Activated CD8-positive, alpha-beta memory T cell treated with anti-CD3 and anti-CD28 coated beads for 36 hours (primary cell): Measurements from ENCODE around the gene LIPH. TPM values are rescaled to one million over a fixed set of nuclear protein-coding genes. Genes with fewer than 3 reads are reported as not detected.

ENCODE experiments used
- CTCF ChIA-PET: fragments of 350-600 bp; sonication (Branson Sonifier 250); formaldehyde crosslinking; loops from one replicate; lab custom pipeline; 2021; ENCODE audit warnings: antibody characterized with exemption; lab: Charles Lee
- POLR2A ChIA-PET: fragments of 350-600 bp; sonication (Branson Sonifier 250); formaldehyde crosslinking; loops from one replicate; lab custom pipeline; 2021; ENCODE audit warnings: antibody characterized with exemption; lab: Charles Lee
- total RNA-seq, 2 experiments: library from RNA; stranded (reverse); gene quantifications; one replicate each; pipeline ENCODE4 v1.2.3, GENCODE V29; 2021

LIPH gene
- total RNA-seq, 2 experiments from 2014 or later = not detected

DNA sequence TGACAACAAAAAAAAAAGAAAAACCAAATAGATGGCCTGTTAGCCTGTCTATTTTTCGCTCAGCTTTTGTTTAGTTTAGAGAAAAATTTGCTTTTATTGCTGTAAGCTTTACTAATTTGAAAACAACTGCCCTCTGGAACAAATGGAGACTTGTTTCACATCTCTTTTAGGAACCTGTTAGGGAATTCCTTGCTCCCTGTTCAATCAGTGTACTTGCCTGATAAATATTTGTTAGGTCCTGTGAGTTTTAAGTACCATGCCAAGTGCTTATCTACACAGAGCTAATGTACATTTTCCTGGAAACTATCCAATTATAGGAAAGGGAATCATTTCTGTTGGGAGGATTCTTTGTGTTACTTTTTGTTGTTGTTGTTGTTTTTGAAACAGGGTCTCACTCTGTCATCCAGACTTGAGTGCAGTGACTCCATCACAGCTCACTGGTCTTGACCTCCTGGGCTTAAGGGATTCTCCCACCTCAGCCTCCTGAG lies 3.5 kb upstream of the LIPH start:
- ChIA-PET CTCF (interaction anchor here (0.5 kb wide), 1 partner anchor 32 kb away, joined by 3 read pairs; no protein-coding TSS in a partner anchor), POLR2A (no interaction called here)

- CTCF ChIA-PET = no interaction called here
- POLR2A ChIA-PET = no interaction called here
These were observed 2.7 kb upstream of the LIPH start for GRCh38 chr3:185555101-185555501.

- ChIA-PET POLR2A (no interaction called here), CTCF (no interaction called here)
These were observed 2.7 kb downstream of the LIPH start for GRCh38 chr3:185549651-185550111.

DNA sequence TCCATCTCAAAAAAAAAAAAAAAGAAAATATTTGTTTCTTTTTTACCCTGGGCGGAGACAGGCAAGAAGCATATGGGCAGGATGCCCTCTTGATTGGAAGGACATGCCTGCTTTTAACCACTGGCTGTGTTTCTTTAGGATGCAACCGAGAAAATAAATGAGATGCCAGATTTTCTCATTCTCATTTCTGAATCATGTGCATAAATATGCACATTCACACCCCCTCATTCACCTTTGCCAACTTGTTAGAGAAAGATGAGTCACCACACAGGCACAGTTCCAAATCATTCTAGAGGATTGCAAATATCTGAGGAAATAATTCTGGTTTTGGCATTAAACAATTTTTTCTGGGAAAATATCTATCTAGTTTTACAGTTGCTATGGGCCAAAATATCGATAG lies 3.3 kb downstream of the LIPH start:
- CTCF ChIA-PET = no interaction called here
- POLR2A ChIA-PET = no interaction called here

GRCh38 chr3:185540695-185541094 lies 11.7 kb downstream of the LIPH start:
- POLR2A ChIA-PET = no interaction called here
- CTCF ChIA-PET = interaction anchor here (0.7 kb wide), 1 partner anchor 747 kb away, joined by 3 read pairs; no protein-coding TSS in a partner anchor

DNA sequence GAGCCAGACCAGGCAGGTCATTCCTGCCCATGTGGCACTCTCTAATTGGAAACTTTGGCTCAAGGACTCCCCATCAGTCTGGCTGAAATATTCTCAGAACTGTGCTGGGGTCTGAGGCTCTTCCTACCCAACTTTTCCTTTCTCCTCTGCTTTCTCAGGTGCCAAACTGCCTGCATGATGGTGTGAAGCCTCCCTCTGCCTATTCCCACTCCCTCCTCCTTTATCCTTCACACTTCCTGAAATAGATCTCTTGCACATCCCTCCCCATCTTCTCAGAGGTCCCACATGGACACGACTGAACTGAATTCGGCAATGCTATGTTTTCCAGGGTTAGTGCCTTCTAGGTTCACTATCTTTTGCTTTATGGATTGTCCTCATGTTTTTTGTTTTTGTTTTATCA lies 12.5 kb downstream of the LIPH start:
- CTCF ChIA-PET = interaction anchor here (0.7 kb wide), 1 partner anchor 746 kb away, joined by 3 read pairs; no protein-coding TSS in a partner anchor

GRCh38 chr3:185537369-185537970 lies 14.9 kb downstream of the LIPH start:
- ChIA-PET CTCF (interaction anchor here (0.6 kb wide), 1 partner anchor 23 kb away, joined by 4 read pairs; no protein-coding TSS in a partner anchor), POLR2A (no interaction called here)

More for the DNA sequence above, 12.5 kb downstream of the LIPH start:
- POLR2A ChIA-PET = no interaction called here

- CTCF ChIA-PET = no interaction called here
- POLR2A ChIA-PET = no interaction called here
These were observed 17.9 kb downstream of the LIPH start for GRCh38 chr3:185534511-185534910.

GRCh38 chr3:185532901-185533300 lies 19.5 kb downstream of the LIPH start:
- CTCF ChIA-PET = no interaction called here
- POLR2A ChIA-PET = interaction anchor here (0.6 kb wide), 1 partner anchor 12 kb away, joined by 3 read pairs; no protein-coding TSS in a partner anchor

DNA sequence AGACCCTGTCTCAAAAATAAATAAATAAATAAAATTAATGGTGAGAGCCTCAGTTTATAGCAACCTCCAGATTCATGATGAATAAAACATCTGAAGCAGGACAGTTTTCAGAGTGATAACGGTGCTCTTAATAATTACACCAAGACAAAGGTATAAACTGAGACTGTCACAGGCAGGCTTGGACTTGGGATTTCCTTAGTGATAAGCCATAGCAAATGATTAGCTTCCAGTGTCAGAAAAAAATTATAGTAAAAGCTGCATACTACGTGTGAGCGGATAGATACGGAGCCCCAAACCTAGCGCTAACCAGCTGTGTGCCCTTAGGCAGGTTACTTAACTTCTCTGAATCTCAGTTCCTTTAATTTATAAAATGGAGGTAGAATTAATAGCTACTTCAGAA lies 21.5 kb downstream of the LIPH start:
- ChIA-PET POLR2A (no interaction called here), CTCF (interaction anchor here (1.4 kb wide), 1 partner anchor 28 kb away, joined by 4 read pairs; no protein-coding TSS in a partner anchor)

DNA sequence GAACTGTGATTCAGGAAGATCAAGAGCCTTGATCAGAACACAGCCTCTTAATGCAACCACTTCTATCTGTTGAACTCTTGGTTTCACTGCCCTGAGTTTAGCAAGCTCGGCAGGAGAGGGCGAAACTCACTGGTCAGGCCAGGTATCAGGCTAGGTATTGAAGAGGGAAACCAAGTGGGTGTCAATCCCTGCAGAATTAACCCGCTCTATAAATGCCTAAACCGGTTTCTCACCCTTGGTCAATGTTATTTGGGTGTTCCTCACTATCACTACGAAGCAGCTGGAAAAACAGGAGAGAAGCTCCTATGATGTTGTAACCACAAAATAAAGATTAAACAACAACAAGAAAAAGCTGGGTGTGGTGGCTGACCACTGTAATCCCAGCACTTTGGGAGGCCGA lies 23.9 kb downstream of the LIPH start:
- POLR2A ChIA-PET = no interaction called here
- CTCF ChIA-PET = no interaction called here

DNA sequence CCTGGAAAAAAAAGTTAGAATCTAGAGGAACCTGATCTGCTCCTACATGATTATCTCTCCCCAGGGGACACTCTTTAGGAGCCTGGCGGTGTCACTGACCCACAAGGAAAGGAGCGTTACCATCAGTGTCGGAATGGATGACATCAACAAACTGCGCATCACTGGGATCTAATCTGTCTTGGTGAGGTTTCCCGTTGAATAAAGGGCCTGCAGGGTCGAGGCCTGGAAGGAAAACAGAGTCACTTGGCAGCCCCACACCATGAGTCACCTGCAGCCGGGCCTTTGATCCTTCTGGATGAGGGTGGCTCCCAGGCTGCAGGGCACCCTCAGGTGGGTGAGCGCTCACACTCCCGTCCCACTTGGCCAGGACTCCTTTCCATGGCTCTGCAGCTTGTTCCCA lies 25.0 kb downstream of the LIPH start:
- ChIA-PET POLR2A (no interaction called here), CTCF (no interaction called here)

DNA sequence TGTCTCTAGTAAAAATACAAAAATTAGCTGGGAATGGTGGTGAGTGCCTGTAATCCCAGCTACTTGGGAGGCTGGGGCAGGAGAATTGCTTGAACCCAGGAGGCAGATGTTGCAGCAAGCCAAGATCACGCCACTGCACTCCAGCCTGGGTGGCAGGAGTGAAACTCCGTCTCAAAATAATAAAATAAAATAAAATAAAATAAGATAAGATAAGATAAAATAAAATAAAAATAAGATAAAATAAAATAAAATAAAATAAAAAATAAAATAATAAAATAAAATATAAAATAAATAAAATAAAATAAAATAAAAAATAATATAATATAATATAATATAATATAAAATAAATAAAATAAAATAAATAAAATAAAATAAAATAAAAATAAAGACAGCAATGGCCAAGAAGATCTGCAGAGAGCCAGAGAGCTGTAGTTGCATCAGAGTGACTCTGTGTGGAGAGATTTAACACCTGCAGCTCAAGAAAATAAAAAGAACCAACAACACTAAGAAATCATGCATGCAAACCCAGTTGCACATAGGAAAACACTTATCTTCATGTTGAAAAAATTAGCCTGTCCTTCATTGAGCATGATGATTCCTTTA lies 25.9 kb downstream of the LIPH start:
- ChIA-PET CTCF (no interaction called here), POLR2A (interaction anchor here (0.6 kb wide), 1 partner anchor 20 kb away, joined by 3 read pairs; no protein-coding TSS in a partner anchor)

- ChIA-PET POLR2A (no interaction called here), CTCF (no interaction called here)
These were observed 30.8 kb downstream of the LIPH start for GRCh38 chr3:185521349-185522138.

- ChIA-PET CTCF (no interaction called here), POLR2A (no interaction called here)
These were observed 33.4 kb downstream of the LIPH start for GRCh38 chr3:185519021-185519420.

GRCh38 chr3:185517387-185518130 lies 34.8 kb downstream of the LIPH start:
- POLR2A ChIA-PET = no interaction called here
- CTCF ChIA-PET = no interaction called here

DNA sequence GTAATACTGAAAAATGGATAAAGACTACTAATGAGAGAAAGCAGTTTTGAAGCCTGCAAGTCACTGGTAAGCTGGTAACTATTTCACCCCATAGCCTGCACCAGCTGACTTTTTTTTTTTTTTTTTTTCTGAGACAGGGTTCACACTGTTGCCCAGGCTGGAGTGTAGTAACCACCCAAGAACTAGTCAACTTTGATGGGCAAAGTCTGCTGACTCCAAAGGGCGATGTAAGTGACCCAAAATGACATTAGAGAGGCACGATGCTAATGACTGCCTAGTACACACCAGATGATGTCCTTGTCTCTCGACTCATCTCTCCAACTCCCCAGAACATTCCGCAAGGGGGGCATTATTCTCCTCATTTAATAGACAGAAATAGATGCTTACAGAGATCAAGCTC lies 40.7 kb downstream of the LIPH start:
- ChIA-PET POLR2A (no interaction called here), CTCF (no interaction called here)

DNA sequence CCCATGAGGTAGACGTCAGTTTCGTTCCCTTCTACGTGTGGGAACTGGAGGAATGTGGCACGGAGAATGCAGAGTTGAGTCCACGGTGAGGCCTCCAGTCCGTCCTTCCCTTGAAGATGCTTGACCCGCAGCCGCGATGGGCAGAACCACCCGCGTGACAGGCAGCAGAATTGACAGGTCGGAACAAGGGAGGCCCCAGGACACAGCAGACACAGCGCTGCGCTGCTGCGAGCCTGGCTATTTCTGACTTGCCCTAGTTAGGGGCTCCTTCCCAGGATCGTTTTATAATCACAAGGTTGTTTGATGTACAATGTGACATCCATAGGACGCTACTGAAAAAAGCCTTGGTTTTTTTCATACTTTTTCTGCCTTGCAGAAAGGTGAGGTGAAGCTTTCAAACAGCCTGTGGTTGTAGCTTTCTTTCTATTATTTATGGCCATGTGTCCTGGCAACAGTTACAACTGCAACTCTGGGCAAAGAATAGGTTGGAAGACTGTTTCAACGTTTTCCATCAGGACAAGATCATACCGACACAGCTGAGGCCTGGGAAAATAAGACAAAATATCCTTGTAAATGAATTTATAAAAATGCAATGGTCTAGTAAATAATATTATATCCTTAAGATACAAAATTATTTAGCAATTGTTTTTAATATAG lies 43.9 kb downstream of the LIPH start:
- POLR2A ChIA-PET = no interaction called here
- CTCF ChIA-PET = no interaction called here

DNA sequence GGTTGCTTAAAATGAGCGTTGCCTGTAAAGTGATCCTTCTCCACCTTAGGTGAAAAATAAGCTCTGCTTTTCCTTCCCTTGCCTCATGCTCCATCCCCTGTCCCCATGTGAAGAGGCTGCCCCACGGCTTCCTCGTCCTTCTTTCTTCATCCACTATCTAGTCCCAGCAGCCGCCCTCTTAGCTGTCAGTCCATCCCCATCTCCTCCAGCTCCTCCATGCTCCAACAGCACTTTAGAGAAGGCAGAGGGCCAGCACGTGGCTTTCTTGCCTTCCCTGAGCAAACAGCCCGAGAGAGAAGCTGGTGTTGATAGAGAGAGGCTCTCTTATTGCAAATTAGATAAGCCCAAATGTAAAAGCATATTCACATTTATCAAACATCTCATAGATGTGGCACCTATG lies 44.5 kb downstream of the LIPH start:
- ChIA-PET CTCF (no interaction called here), POLR2A (no interaction called here)
